Astrocyte (in vitro differentiated cells and primary cell): ENCODE measurements around the gene CPLX1.

Experiments used
- EZH2 ChIP-seq: IDR thresholded peaks from 2 replicates; pipeline ENCODE4 v1.6.1; 2012; ENCODE audit warnings: mild to moderate bottlenecking, low read length, inconsistent platforms; ENCODE audit not compliant: insufficient read depth
- TF ChIP-seq, protein P1 (sequence below): IDR thresholded peaks from 2 replicates; pipeline ENCODE4 v1.5.1; 2011; ENCODE audit warnings: low read depth, mild to moderate bottlenecking, inconsistent platforms, low read length, moderate library complexity; ENCODE audit not compliant: insufficient read depth

DNA sequence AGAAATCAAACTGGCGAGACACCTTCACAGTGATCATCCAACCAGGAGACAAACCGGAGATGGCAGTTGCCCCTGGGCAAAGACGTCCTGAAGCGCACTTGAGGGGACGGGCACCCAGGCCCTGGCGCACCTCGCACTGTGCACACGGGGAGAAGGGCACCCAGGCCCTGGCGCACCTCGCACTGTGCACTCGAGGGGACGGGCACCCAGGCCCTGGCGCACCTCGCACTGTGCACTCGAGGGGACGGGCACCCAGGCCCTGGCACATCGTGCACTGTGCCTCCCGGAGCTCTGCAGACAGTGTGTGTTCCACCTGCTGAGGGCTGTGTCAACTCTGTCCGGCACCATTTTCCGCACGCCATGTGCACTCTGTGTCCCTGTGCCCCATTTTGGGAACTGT lies 34.6 kb upstream of the CPLX1 start:
- TF ChIP-seq, protein P1, sequence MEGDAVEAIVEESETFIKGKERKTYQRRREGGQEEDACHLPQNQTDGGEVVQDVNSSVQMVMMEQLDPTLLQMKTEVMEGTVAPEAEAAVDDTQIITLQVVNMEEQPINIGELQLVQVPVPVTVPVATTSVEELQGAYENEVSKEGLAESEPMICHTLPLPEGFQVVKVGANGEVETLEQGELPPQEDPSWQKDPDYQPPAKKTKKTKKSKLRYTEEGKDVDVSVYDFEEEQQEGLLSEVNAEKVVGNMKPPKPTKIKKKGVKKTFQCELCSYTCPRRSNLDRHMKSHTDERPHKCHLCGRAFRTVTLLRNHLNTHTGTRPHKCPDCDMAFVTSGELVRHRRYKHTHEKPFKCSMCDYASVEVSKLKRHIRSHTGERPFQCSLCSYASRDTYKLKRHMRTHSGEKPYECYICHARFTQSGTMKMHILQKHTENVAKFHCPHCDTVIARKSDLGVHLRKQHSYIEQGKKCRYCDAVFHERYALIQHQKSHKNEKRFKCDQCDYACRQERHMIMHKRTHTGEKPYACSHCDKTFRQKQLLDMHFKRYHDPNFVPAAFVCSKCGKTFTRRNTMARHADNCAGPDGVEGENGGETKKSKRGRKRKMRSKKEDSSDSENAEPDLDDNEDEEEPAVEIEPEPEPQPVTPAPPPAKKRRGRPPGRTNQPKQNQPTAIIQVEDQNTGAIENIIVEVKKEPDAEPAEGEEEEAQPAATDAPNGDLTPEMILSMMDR = no peak
- no peak for TF ChIP-seq EZH2
